Measurements from ENCODE around the gene TSEN2. TPM values are rescaled to one million over a fixed set of nuclear protein-coding genes. Genes with fewer than 3 reads are reported as not detected.

TSEN2 gene
- 15.3 to 18.3 TPM (median 17.0 TPM) in 5 replicates for total RNA-seq (2022; extraction: Qiagen RNA extraction)

GRCh38 chr3:12484198-12484982, at the start of gene TSEN2:
TSEN2 (plus strand) TSS chr3:12484480; CDS start chr3:12489801, 5,321 bp downstream.

DNA sequence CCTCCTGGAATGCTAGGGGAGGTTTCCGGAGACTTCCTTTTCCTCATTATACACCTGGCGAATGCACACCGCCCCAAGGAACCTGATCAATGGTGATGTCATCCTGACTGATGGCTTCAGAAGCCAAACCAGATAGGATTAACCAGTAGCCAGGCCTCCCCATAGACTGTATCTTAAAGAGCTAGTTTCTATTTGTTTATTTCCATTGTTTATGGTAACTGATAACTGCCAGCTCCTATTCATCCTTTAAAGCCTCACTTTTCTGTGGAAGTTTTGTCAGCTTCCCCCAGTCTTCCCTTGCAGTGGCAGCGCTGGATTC, 61.2 kb downstream of the TSEN2 start, which contains the start of gene MKRN2OS:
MKRN2OS (minus strand) TSS at position 27 of the 319 bp plus-strand sequence. CDS start 35 bp downstream, outside the sequence.

GRCh38 chr3:12556690-12557472, 72.6 kb downstream of the TSEN2 start, which contains the start of gene MKRN2:
MKRN2 (plus strand) TSS chr3:12557087; CDS start chr3:12557151, 64 bp downstream.

Other genes with a start within 250 kb of the TSEN2 start
- gene PPARG, start 195.4 kb upstream of the TSEN2 start, total RNA-seq (2022; extraction: Qiagen RNA extraction) = 36.7 to 41.7 TPM (median 39.5 TPM) in 5 replicates
- gene MKRN2OS, start 61.0 kb downstream of the TSEN2 start, total RNA-seq (2022; extraction: Qiagen RNA extraction) = not detected in 5 replicates
- 25.6 to 28.3 TPM (median 27.2 TPM) in 5 replicates for gene MKRN2, start 72.6 kb downstream of the TSEN2 start, total RNA-seq (2022; extraction: Qiagen RNA extraction)
- 64.1 to 69.4 TPM (median 66.0 TPM) in 5 replicates for gene RAF1, start 179.6 kb downstream of the TSEN2 start, total RNA-seq (2022; extraction: Qiagen RNA extraction)